ENCODE measurements around the gene UVRAG. TPM values are rescaled to one million over a fixed set of nuclear protein-coding genes. Genes with fewer than 3 reads are reported as not detected.
A peak's percentile ranks its signal among the peaks of the same experiment; 100 is the strongest.

UVRAG gene
- total RNA-seq, 1 donor from 2014 or later: 27.6 TPM

DNA sequence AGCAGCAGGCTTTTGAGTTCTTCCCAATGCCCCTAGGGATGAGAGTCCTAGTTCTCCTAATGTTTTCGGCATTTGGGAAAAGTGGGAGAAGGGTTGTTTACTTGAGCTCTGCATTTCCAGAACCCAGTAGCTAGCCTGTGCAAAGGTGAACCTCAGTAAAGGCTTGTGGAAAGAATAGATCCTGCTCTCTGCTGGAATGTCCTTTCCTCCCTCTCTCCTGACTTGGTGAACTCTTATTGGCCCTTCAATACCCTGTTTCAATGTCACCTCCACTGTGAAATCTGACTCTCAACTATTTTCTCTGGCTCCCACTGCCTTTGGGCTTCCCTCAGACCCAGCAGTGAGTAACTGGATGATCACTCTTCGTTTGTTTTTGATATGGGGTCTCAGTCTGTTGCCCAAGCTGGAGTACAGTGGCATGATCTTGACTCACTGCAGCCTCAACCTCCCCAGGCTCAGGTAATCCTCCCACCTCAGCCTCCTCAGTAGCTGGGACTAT lies 2.4 kb upstream of the UVRAG start:
- H3K27ac Mint-ChIP-seq: peak overlapping the region; percentile 67
- DNase-seq (ENCODE audit: low spot score in 2 of 2, unreplicated experiment in 2 of 2): no peak
- H3K9me3 Mint-ChIP-seq: no peaks in the 10 kb centered on the region
- H3K4me1 Mint-ChIP-seq: peaks cover 15% of the 10 kb centered on the region
- TF ChIP-seq, protein P1, sequence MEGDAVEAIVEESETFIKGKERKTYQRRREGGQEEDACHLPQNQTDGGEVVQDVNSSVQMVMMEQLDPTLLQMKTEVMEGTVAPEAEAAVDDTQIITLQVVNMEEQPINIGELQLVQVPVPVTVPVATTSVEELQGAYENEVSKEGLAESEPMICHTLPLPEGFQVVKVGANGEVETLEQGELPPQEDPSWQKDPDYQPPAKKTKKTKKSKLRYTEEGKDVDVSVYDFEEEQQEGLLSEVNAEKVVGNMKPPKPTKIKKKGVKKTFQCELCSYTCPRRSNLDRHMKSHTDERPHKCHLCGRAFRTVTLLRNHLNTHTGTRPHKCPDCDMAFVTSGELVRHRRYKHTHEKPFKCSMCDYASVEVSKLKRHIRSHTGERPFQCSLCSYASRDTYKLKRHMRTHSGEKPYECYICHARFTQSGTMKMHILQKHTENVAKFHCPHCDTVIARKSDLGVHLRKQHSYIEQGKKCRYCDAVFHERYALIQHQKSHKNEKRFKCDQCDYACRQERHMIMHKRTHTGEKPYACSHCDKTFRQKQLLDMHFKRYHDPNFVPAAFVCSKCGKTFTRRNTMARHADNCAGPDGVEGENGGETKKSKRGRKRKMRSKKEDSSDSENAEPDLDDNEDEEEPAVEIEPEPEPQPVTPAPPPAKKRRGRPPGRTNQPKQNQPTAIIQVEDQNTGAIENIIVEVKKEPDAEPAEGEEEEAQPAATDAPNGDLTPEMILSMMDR (IDR thresholded peaks at IDR 0.05; ENCODE audit: unreplicated experiment): no peak
- no peaks in the 10 kb centered on the region for H3K36me3 Mint-ChIP-seq
- no peaks in the 10 kb centered on the region for H3K27me3 Mint-ChIP-seq (ENCODE audit: low read depth)
- H3K4me3 Mint-ChIP-seq: no peak overlapping the region

DNA sequence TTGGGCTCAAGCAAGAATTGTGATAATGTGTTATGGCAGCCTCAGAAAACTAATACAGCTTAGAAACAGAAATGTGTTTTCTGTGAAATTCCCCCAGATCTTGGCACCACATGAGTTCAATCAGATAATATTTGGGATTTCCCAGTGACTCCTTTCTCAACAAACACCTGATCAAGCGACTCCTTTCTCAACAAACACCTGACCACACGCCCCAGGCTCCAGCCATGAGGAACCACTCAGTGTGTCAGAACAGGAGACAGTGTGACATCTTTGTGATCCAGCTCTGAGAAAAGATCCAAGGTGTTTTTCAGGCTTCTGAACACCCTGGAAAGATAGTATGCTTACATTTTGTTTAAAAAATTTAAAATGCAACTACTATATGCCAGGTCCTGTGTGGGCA lies 1.9 kb upstream of the UVRAG start:
- Mint-ChIP-seq H3K4me1 (peaks cover 17% of the 10 kb centered on the region), H3K4me3 (no peak overlapping the region), H3K27me3 (ENCODE audit: low read depth) (no peaks in the 10 kb centered on the region), H3K36me3 (no peaks in the 10 kb centered on the region), H3K27ac (peak overlapping the region; percentile 97), H3K9me3 (no peaks in the 10 kb centered on the region)
- TF ChIP-seq, protein P1 (IDR thresholded peaks at IDR 0.05; ENCODE audit: unreplicated experiment): no peak
- DNase-seq (ENCODE audit: low spot score in 2 of 2, unreplicated experiment in 2 of 2): no peak

DNA sequence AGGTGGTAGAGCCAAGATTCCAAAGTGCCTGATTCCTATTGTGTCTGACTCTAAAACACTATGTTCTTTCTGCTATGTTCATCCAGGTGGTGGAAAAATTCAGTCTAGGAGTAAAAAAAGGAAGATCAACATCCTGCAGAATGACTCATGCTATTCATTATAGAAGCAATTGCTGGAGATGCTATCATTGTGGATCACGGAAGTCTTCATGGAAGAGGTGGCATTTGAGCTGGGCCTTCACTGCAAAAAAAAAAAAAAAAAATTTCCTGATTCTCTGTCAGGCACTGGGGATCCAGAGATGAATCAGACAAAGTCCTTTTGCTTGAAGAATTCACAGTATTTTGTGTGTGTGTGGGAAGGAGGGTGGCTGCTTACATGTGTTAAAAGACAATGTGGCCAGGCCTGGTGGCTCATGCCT lies 1.4 kb upstream of the UVRAG start:
- no peak overlapping the region for H3K4me3 Mint-ChIP-seq
- H3K36me3 Mint-ChIP-seq: no peaks in the 10 kb centered on the region
- H3K27me3 Mint-ChIP-seq (ENCODE audit: low read depth): no peaks in the 10 kb centered on the region
- peak overlapping the region; percentile 97 for H3K27ac Mint-ChIP-seq
- no peaks in the 10 kb centered on the region for H3K9me3 Mint-ChIP-seq
- DNase-seq (ENCODE audit: low spot score in 2 of 2, unreplicated experiment in 2 of 2): no peak
- TF ChIP-seq, protein P1 (IDR thresholded peaks at IDR 0.05; ENCODE audit: unreplicated experiment): no peak
- peaks cover 18% of the 10 kb centered on the region for H3K4me1 Mint-ChIP-seq

DNA sequence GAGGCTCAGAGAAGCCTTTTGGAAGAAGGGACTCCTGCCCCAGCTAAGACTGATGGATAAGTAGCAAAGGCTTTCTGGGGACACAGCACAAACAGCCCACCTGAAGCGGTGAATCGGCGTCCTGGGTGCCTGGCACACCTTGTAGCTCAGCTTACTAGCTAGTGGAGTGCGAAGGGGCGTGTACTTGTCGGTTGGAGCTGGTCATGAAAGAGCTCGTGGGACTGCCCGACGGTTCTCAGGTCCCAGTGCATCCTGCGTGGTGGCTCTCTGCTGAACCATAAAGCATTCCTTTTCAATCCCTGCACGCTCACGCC lies 690 bp upstream of the UVRAG start:
- H3K27me3 Mint-ChIP-seq (ENCODE audit: low read depth): no peaks in the 10 kb centered on the region
- DNase-seq (ENCODE audit: low spot score in 2 of 2, unreplicated experiment in 2 of 2): no peak
- peak overlapping the region; percentile 97 for H3K27ac Mint-ChIP-seq
- H3K4me3 Mint-ChIP-seq: no peak overlapping the region
- TF ChIP-seq, protein P1 (IDR thresholded peaks at IDR 0.05; ENCODE audit: unreplicated experiment): no peak
- H3K36me3 Mint-ChIP-seq: no peaks in the 10 kb centered on the region
- H3K4me1 Mint-ChIP-seq: peaks cover 21% of the 10 kb centered on the region
- H3K9me3 Mint-ChIP-seq: no peaks in the 10 kb centered on the region

DNA sequence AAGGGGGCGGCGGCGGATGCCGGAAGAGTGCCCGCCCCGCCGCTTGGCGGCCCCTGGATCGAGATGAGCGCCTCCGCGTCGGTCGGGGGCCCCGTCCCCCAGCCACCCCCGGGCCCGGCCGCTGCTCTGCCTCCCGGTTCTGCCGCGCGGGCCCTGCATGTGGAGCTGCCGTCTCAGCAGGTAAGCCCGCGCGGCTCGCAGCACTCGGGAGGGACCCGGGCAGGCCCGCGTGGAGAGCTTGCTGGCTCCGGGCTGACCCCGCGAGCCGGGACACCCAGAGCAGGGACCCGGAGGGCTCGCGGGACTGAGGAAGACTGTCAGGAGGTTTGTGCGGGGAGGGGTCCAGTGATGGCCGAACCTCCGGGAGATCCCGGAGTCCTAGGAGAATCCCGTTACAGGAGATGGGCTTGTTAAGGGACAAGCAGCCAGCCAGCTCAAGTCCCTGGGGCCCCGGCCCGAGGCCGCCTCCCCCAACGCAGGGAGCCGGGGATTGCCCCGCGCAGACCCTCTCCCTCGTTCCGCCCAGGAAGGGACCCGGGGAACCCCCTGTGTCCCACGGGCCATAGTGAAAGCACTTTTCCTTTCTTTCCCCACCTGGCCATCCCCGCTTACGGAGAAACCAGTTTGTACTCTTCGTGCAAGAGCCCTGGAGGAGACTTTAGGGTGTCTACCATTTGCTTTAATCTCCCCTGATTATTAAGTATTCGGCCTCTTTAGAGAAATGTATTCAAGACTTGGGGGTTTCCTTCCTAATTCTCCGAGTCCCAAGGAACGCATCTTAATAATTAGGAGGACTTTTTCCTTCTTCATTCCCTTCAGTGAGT lies 547 bp downstream of the UVRAG start:
- no peaks in the 10 kb centered on the region for H3K36me3 Mint-ChIP-seq
- no peaks in the 10 kb centered on the region for H3K27me3 Mint-ChIP-seq (ENCODE audit: low read depth)
- H3K4me3 Mint-ChIP-seq: no peak overlapping the region
- DNase-seq (ENCODE audit: low spot score in 2 of 2, unreplicated experiment in 2 of 2): peak in 1 of 2 experiments; percentile 64
- peaks cover 21% of the 10 kb centered on the region for H3K4me1 Mint-ChIP-seq
- TF ChIP-seq, protein P1 (IDR thresholded peaks at IDR 0.05; ENCODE audit: unreplicated experiment): no peak
- no peaks in the 10 kb centered on the region for H3K9me3 Mint-ChIP-seq
- H3K27ac Mint-ChIP-seq: peak overlapping the region; percentile 97

Measured in mesothelial cell of epicardium (in vitro differentiated cells).